HG03064 (cell line): Measurements from ENCODE around the gene LCP2.
A peak's percentile ranks its signal among the peaks of the same experiment; 100 is the strongest.

Experiments used
- ATAC-seq: cut with Tn5 transposase; IDR thresholded peaks from one replicate; pipeline ENCODE4 v1.9.1; 2021; ENCODE audit warnings: low read depth; ENCODE audit not compliant: unreplicated experiment

LCP2 gene

GRCh38 chr5:170276140-170276539 is 21.4 kb downstream of the LCP2 start:
- no peak for ATAC-seq

GRCh38 chr5:170275376-170275994 is 22.1 kb downstream of the LCP2 start:
- no peak for ATAC-seq

GRCh38 chr5:170273968-170274710 is 23.4 kb downstream of the LCP2 start:
- no peak for ATAC-seq

GRCh38 chr5:170270293-170271069 is 27.1 kb downstream of the LCP2 start:
- no peak for ATAC-seq

- ATAC-seq = no peak
Observed at GRCh38 chr5:170269579-170269978, 28.0 kb downstream of the LCP2 start.

GRCh38 chr5:170268884-170269283 is 28.7 kb downstream of the LCP2 start:
- no peak for ATAC-seq

- no peak for ATAC-seq
Observed at GRCh38 chr5:170268153-170268689, 29.4 kb downstream of the LCP2 start.

- ATAC-seq = peak; percentile 71
Observed at GRCh38 chr5:170267431-170268152, 30.0 kb downstream of the LCP2 start.

GRCh38 chr5:170266570-170267381 is 30.8 kb downstream of the LCP2 start:
- ATAC-seq = no peak

GRCh38 chr5:170265522-170265921 is 32.1 kb downstream of the LCP2 start:
- no peak for ATAC-seq

- ATAC-seq = no peak
Observed at GRCh38 chr5:170263906-170264305, 33.7 kb downstream of the LCP2 start.

- ATAC-seq = no peak
Observed at GRCh38 chr5:170262061-170263045, 35.2 kb downstream of the LCP2 start.

- no peak for ATAC-seq
Observed at GRCh38 chr5:170261528-170262043, 36.0 kb downstream of the LCP2 start.

GRCh38 chr5:170257370-170257769 is 40.2 kb downstream of the LCP2 start:
- no peak for ATAC-seq

- no peak for ATAC-seq
Observed at GRCh38 chr5:170256571-170256970, 41.0 kb downstream of the LCP2 start.

- no peak for ATAC-seq
Observed at GRCh38 chr5:170254056-170254455, 43.5 kb downstream of the LCP2 start.

- no peak for ATAC-seq
Observed at GRCh38 chr5:170252720-170253350, 44.7 kb downstream of the LCP2 start.

- no peak for ATAC-seq
Observed at GRCh38 chr5:170252109-170252508, 45.5 kb downstream of the LCP2 start.
